EH (cell line): ENCODE measurements around the gene RAB30.

ENCODE experiments used
- DNase-seq: peaks from one replicate; pipeline ENCODE4 v3.0.0-alpha.2; 2015; ENCODE audit warnings: low read depth

Gene RAB30

GRCh38 chr11:83071567-83072349 is at the start of gene RAB30:
Gene RAB30 (minus strand): TSS chr11:83071897. CDS start chr11:82997316, 74,581 bp downstream.
- DNase-seq: peak; percentile 100

- peak; percentile 60 for DNase-seq
Measured at GRCh38 chr11:83120327-83120726, 48.6 kb upstream of the RAB30 start.

- DNase-seq: no peak
Measured at GRCh38 chr11:83119216-83119615, 47.5 kb upstream of the RAB30 start.

- peak; percentile 19 for DNase-seq
Measured at GRCh38 chr11:83118814-83119213, 47.1 kb upstream of the RAB30 start.

- DNase-seq: no peak
Measured at GRCh38 chr11:83116015-83116641, 44.4 kb upstream of the RAB30 start.

- DNase-seq: no peak
Measured at GRCh38 chr11:83115551-83115950, 43.9 kb upstream of the RAB30 start.

- no peak for DNase-seq
Measured at GRCh38 chr11:83115026-83115425, 43.3 kb upstream of the RAB30 start.

GRCh38 chr11:83112886-83113285 is 41.2 kb upstream of the RAB30 start:
- no peak for DNase-seq

GRCh38 chr11:83105168-83105567 is 33.5 kb upstream of the RAB30 start:
- DNase-seq: no peak

- DNase-seq: no peak
Measured at GRCh38 chr11:83102834-83103233, 31.1 kb upstream of the RAB30 start.

GRCh38 chr11:83097429-83098075 is 25.9 kb upstream of the RAB30 start:
- peak; percentile 35 for DNase-seq

- no peak for DNase-seq
Measured at GRCh38 chr11:83093634-83094033, 21.9 kb upstream of the RAB30 start.

- peak; percentile 23 for DNase-seq
Measured at GRCh38 chr11:83092488-83093384, 21.0 kb upstream of the RAB30 start.

- no peak for DNase-seq
Measured at GRCh38 chr11:83088965-83089364, 17.3 kb upstream of the RAB30 start.

GRCh38 chr11:83087035-83087434 is 15.3 kb upstream of the RAB30 start:
- no peak for DNase-seq

- DNase-seq: no peak
Measured at GRCh38 chr11:83079820-83080219, 8.1 kb upstream of the RAB30 start.

GRCh38 chr11:83078269-83078668 is 6.6 kb upstream of the RAB30 start:
- DNase-seq: no peak

- DNase-seq: no peak
Measured at GRCh38 chr11:83073884-83074283, 2.2 kb upstream of the RAB30 start.

GRCh38 chr11:83073258-83073657 is 1.6 kb upstream of the RAB30 start:
- no peak for DNase-seq

- DNase-seq: peak; percentile 15
Measured at GRCh38 chr11:83072350-83073242, 899 bp upstream of the RAB30 start.
